H1 (cell line): ENCODE results near the gene AP1G2.

Source experiments
- BACH1 ChIP-seq: IDR thresholded peaks from 2 replicates; pipeline ENCODE4 v1.6.1; 2012; ENCODE audit warnings: low read length, improper control_type of control experiment
- CHD2 ChIP-seq: IDR thresholded peaks from 2 replicates; pipeline ENCODE4 v1.6.1; 2012; ENCODE audit warnings: low read length, improper control_type of control experiment
- CREB1 ChIP-seq: IDR thresholded peaks from 2 replicates; pipeline ENCODE4 v1.6.1; 2012; ENCODE audit warnings: inconsistent platforms
- GTF2F1 ChIP-seq: IDR thresholded peaks from 2 replicates; pipeline ENCODE4 v1.6.1; 2012; ENCODE audit warnings: low read depth, low read length, improper control_type of control experiment, borderline replicate concordance
- POLR2A ChIP-seq, 2 experiments: IDR thresholded peaks; 1 replicate in 1 of 2; 2 replicates in 1 of 2; pipeline ENCODE4 v1.6.1; 2011; ENCODE audit warnings: low read depth in 2 of 2, low read length in 2 of 2, mild to moderate bottlenecking in 2 of 2; ENCODE audit errors: control extremely low read depth in 1 of 2
- RBBP5 ChIP-seq: IDR thresholded peaks from 2 replicates; pipeline ENCODE4 v1.7.1; 2012; ENCODE audit warnings: low read depth, mild to moderate bottlenecking, inconsistent platforms, low read length, moderate library complexity, borderline replicate concordance
- SIN3A ChIP-seq, 2 experiments: IDR thresholded peaks in 1 of 2; conservative IDR thresholded peaks in 1 of 2; 2 replicates each; pipeline ENCODE4 v1.6.1; 2011 to 2012; ENCODE audit warnings: low read length in 2 of 2, improper control_type of control experiment in 1 of 2, low read depth in 1 of 2, mild to moderate bottlenecking in 1 of 2
- SP1 ChIP-seq: IDR thresholded peaks from 2 replicates; pipeline ENCODE4 v1.6.1; 2011; ENCODE audit warnings: low read depth, low read length
- YY1 ChIP-seq: IDR thresholded peaks from 2 replicates; pipeline ENCODE4 v1.6.1; 2011; ENCODE audit warnings: low read depth, mild to moderate bottlenecking, low read length
- ZNF274 ChIP-seq: IDR thresholded peaks from 2 replicates; pipeline ENCODE4 v1.7.0; 2012; ENCODE audit warnings: low read length, borderline replicate concordance; ENCODE audit errors: extremely low read depth
- TF ChIP-seq, protein P1 (sequence below), 3 experiments: IDR thresholded peaks; 1 replicate in 2 of 3; 2 replicates in 1 of 3; pipeline versions ENCODE4 v1.5.1 to v1.6.1; 2011; ENCODE audit warnings: low read length in 3 of 3, mild to moderate bottlenecking in 3 of 3, inconsistent platforms in 2 of 3, low read depth in 1 of 3, moderate library complexity in 1 of 3; ENCODE audit not compliant: insufficient read depth in 1 of 3; ENCODE audit errors: control extremely low read depth in 1 of 3

DNA sequence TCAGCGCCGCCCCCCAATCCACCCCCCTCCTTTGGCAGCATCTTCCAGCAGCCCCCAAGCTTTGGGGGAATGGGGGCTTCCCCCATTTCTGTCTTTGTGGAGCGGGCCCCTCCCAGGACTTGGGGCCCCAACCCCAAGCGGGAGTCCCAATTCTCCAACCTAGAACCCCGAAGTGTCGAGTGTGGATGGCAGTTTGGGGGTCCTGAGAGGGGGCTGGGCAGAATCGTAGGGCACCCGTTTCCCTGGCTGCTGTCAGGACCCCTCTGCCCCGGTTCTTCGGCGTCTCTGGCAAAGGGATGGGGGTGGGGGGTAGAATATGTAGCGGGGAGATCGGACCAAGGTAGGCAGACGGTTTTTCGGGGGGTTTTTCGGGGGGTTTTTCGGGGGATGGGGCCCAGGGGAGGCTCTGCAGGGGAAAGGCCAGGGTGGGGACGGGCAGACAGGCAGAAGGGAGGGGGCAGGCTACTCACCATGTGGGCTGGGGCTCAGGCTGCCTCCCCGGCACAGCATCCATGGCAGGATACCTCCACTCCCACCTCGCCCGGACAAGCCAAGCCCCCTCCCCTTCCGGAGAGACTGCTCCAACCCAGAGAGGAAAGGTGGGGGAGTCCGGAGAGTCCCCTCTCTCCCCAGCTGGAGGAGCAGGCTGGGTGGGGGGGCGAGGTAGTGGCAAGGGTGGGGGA, 10.3 kb upstream of the AP1G2 start:
- TF ChIP-seq ZNF274 (no peak), BACH1 (no peak), CREB1 (no peak), CHD2 (no peak), GTF2F1 (no peak), YY1 (no peak), POLR2A (IDR thresholded peaks at IDR 0.05; ENCODE audit: control extremely low read depth in 1 of 2, low read depth in 2 of 2, low read length in 2 of 2) (no peak), RBBP5 (no peak), SIN3A (conservative IDR thresholded peaks at IDR 0.05 in 1 of 2, IDR thresholded peaks at IDR 0.05 in 1 of 2; ENCODE audit: low read depth in 1 of 2, low read length in 2 of 2) (no peak; a peak in 1 of 4 replicates), SP1 (no peak)
- TF ChIP-seq, protein P1, sequence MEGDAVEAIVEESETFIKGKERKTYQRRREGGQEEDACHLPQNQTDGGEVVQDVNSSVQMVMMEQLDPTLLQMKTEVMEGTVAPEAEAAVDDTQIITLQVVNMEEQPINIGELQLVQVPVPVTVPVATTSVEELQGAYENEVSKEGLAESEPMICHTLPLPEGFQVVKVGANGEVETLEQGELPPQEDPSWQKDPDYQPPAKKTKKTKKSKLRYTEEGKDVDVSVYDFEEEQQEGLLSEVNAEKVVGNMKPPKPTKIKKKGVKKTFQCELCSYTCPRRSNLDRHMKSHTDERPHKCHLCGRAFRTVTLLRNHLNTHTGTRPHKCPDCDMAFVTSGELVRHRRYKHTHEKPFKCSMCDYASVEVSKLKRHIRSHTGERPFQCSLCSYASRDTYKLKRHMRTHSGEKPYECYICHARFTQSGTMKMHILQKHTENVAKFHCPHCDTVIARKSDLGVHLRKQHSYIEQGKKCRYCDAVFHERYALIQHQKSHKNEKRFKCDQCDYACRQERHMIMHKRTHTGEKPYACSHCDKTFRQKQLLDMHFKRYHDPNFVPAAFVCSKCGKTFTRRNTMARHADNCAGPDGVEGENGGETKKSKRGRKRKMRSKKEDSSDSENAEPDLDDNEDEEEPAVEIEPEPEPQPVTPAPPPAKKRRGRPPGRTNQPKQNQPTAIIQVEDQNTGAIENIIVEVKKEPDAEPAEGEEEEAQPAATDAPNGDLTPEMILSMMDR (IDR thresholded peaks at IDR 0.05; ENCODE audit: control extremely low read depth in 1 of 3, insufficient read depth in 1 of 3, low read depth in 1 of 3, low read length in 3 of 3): no peak
